Activated CD4-positive, CD25-positive, alpha-beta regulatory T cell (primary cell): ENCODE data around the gene MIEF1.
A peak's percentile ranks its signal among the peaks of the same experiment; 100 is the strongest.
"Not testable (repeated sequence)": the region's sequence is repeated elsewhere in the genome, so short reads cannot be mapped to it uniquely, and the experiment has no call there.

Experiments
- DNase-seq, 4 experiments: peaks; one replicate each; lab custom pipeline; 2025; lab: John Stamatoyannopoulos, UW

MIEF1 gene

GRCh38 chr22:39489094-39490068, 12.7 kb upstream of the MIEF1 start:
- DNase-seq, result no peak

- DNase-seq, result peak; percentile 26 to 58 (median 56)
These were observed 11.8 kb upstream of the MIEF1 start for GRCh38 chr22:39490135-39490798.

- no peak for DNase-seq
These were observed 11.0 kb upstream of the MIEF1 start for GRCh38 chr22:39490966-39491680.

GRCh38 chr22:39491696-39492095, 10.4 kb upstream of the MIEF1 start:
- no peak for DNase-seq

GRCh38 chr22:39492186-39492585, 9.9 kb upstream of the MIEF1 start:
- DNase-seq, result no peak

- no peak for DNase-seq
These were observed 8.3 kb upstream of the MIEF1 start for GRCh38 chr22:39493759-39494158.

GRCh38 chr22:39494471-39495120, 7.5 kb upstream of the MIEF1 start:
- no peak for DNase-seq

GRCh38 chr22:39496131-39496838, 5.8 kb upstream of the MIEF1 start:
- DNase-seq, result peak in 3 of 4 experiments; percentile 22 to 44 (median 26)

- no peak for DNase-seq
These were observed 4.7 kb upstream of the MIEF1 start for GRCh38 chr22:39497429-39497828.

GRCh38 chr22:39498368-39498767, 3.7 kb upstream of the MIEF1 start:
- no peak for DNase-seq

- DNase-seq, result no peak
These were observed 3.3 kb upstream of the MIEF1 start for GRCh38 chr22:39498802-39499201.

- no peak for DNase-seq
These were observed 2.0 kb upstream of the MIEF1 start for GRCh38 chr22:39500101-39500500.

- no peak for DNase-seq
These were observed 414 bp upstream of the MIEF1 start for GRCh38 chr22:39501644-39502108.

GRCh38 chr22:39502789-39503409, 809 bp downstream of the MIEF1 start:
- DNase-seq, result no peak

- no peak for DNase-seq
These were observed 1.5 kb downstream of the MIEF1 start for GRCh38 chr22:39503630-39504029.

- DNase-seq, result no peak
These were observed 2.0 kb downstream of the MIEF1 start for GRCh38 chr22:39504071-39504470.

GRCh38 chr22:39507021-39507420, 4.9 kb downstream of the MIEF1 start:
- not testable (repeated sequence) for DNase-seq

GRCh38 chr22:39508393-39508792, 6.3 kb downstream of the MIEF1 start:
- no peak for DNase-seq

GRCh38 chr22:39510529-39511149, 8.5 kb downstream of the MIEF1 start:
- no peak for DNase-seq

- DNase-seq, result no peak
These were observed 9.1 kb downstream of the MIEF1 start for GRCh38 chr22:39511226-39511625.
